Parathyroid adenoma (tissue), 2 donors: ENCODE data around the gene MAP3K4.
"Not testable (repeated sequence)": the region's sequence is repeated elsewhere in the genome, so short reads cannot be mapped to it uniquely, and the experiment has no call there.

Source experiments
- H2AFZ ChIP-seq: fragments of 300-600 bp; sonication (generic); one replicate; pipeline ENCODE4 v1.7.0; 2017; ENCODE audit warnings: antibody characterized with exemption, mild to moderate bottlenecking
- H3K27ac ChIP-seq: fragments of 300-600 bp; sonication (generic); one replicate; pipeline ENCODE4 v1.7.0; 2017
- H3K27me3 ChIP-seq: fragments of 300-600 bp; sonication (generic); one replicate; pipeline ENCODE4 v1.7.0; 2017; ENCODE audit warnings: low read length; ENCODE audit not compliant: control insufficient read depth, insufficient read depth
- H3K36me3 ChIP-seq: fragments of 300-600 bp; sonication (generic); one replicate; pipeline ENCODE4 v1.7.0; 2017; ENCODE audit warnings: low read length; ENCODE audit not compliant: control insufficient read depth, insufficient read depth
- H3K4me1 ChIP-seq: fragments of 300-600 bp; sonication (generic); one replicate; pipeline ENCODE4 v1.7.0; 2017; ENCODE audit warnings: control low read depth
- H3K4me2 ChIP-seq: fragments of 300-600 bp; sonication (generic); one replicate; pipeline ENCODE4 v1.7.0; 2017; ENCODE audit warnings: low read length
- H3K4me3 ChIP-seq: fragments of 300-600 bp; sonication (generic); one replicate; pipeline ENCODE4 v1.7.0; 2017; ENCODE audit warnings: low read depth, low read length
- H3K79me2 ChIP-seq: fragments of 300-600 bp; sonication (generic); one replicate; pipeline ENCODE4 v1.7.0; 2017; ENCODE audit warnings: control low read depth
- H3K9ac ChIP-seq: fragments of 300-600 bp; sonication (generic); one replicate; pipeline ENCODE4 v1.7.0; 2017; ENCODE audit warnings: mild to moderate bottlenecking
- H3K9me3 ChIP-seq: fragments of 300-600 bp; sonication (generic); one replicate; pipeline ENCODE4 v1.7.0; 2017; ENCODE audit warnings: low read length; ENCODE audit not compliant: control insufficient read depth
- TF ChIP-seq, protein P1 (sequence below): fragments of 300-600 bp; sonication (generic); IDR thresholded peaks from one replicate; pipeline ENCODE4 v1.7.0; 2017; ENCODE audit warnings: antibody characterized with exemption, mild to moderate bottlenecking
- donor health status: primary hyperparathyroidism.

The MAP3K4 gene

DNA sequence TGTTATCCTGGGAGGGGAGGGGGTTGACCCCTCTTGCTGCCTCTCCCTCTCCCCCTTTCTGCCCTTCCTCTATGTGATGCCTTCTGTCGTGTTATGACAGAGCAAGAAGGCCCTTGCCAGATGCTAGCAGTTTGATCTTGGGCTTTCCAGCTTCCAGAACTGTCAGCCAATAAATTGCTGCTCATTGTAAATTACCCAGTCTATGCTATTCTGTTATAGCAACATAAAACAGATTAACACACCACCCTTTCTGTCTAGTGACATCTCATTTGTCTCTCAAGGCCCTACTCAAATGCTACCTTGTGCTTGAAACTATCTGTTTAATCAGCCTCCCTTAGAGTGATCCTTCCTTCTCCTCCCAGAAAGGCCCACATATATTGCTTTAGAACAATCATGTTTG is 16.4 kb upstream of the MAP3K4 start:
- Histone ChIP-seq H3K79me2 (no peaks in the 10 kb centered on the region), H3K9ac (no peak overlapping the region), H3K4me3 (no peak overlapping the region), H2AFZ (no peak overlapping the region), H3K4me1 (no peaks in the 10 kb centered on the region), H3K27ac (no peak overlapping the region), H3K36me3 (no peaks in the 10 kb centered on the region), H3K9me3 (no peaks in the 10 kb centered on the region), H3K4me2 (no peak overlapping the region), H3K27me3 (no peaks in the 10 kb centered on the region)
- TF ChIP-seq, protein P1, sequence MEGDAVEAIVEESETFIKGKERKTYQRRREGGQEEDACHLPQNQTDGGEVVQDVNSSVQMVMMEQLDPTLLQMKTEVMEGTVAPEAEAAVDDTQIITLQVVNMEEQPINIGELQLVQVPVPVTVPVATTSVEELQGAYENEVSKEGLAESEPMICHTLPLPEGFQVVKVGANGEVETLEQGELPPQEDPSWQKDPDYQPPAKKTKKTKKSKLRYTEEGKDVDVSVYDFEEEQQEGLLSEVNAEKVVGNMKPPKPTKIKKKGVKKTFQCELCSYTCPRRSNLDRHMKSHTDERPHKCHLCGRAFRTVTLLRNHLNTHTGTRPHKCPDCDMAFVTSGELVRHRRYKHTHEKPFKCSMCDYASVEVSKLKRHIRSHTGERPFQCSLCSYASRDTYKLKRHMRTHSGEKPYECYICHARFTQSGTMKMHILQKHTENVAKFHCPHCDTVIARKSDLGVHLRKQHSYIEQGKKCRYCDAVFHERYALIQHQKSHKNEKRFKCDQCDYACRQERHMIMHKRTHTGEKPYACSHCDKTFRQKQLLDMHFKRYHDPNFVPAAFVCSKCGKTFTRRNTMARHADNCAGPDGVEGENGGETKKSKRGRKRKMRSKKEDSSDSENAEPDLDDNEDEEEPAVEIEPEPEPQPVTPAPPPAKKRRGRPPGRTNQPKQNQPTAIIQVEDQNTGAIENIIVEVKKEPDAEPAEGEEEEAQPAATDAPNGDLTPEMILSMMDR: no peak

DNA sequence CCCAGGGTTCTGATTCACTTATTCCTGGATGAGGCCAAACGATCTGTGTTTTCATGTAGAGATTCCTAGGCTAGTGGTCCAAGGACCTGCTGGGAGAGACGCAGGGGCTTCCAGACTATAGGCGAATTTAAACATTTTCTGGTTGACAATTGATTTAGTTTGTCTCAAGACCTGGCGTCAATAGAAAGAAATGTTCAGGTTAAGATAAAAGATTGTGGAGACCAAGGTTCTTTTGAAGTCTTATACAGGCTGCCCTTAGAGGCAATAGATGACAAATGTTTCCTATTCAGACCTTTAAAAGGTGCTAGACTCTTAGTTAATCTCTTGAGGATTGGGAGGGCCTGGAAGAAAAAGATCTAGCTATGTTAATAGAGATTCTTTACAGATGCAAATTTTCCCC is 15.6 kb upstream of the MAP3K4 start:
- H3K36me3 ChIP-seq, H3K27me3 ChIP-seq, H3K9me3 ChIP-seq, H3K4me1 ChIP-seq, H3K4me3 ChIP-seq, H3K9ac ChIP-seq, H3K4me2 ChIP-seq, H3K27ac ChIP-seq, H3K79me2 ChIP-seq, H2AFZ ChIP-seq: not testable (repeated sequence)

DNA sequence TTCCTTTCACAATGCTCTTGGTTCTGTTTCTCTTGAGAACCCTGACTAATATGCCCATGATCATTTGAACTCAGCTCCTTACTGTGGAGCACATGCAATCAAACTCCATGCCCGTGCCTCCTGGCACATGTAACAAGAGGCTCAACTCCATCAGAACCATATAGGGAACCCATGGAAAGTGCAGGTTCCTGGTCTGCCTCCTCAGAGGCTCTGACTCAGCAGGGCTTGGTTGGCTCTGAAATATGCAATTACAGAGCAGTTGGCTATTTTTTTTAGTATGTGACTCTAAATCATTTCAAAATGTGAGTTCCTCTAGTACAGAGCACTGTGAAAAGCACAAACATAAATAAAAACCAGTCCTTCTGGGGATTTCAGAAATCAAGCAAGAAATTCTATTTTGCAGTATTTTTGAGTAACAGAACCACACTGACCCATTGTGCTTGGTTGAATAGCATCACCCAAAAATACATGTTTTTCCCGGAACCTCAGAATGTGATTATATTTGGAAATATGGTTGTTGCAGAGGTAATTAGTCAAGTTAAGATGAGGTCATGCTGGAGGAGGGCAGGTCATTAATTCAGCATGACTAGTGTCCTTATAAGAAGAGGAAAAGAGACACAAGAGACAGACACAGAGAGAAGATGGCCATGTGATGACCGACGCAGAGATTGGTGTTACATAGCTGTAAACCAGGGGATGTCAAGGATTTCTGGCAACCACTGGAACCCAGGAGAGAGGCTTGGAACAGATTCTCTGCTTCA is 13.2 kb upstream of the MAP3K4 start:
- Histone ChIP-seq H3K4me1 (no peaks in the 10 kb centered on the region), H3K4me2 (no peak overlapping the region), H3K27me3 (no peaks in the 10 kb centered on the region), H3K4me3 (no peak overlapping the region), H2AFZ (no peak overlapping the region), H3K79me2 (no peaks in the 10 kb centered on the region), H3K9me3 (no peaks in the 10 kb centered on the region), H3K27ac (no peak overlapping the region), H3K9ac (no peak overlapping the region), H3K36me3 (no peaks in the 10 kb centered on the region)
- TF ChIP-seq, protein P1: no peak

DNA sequence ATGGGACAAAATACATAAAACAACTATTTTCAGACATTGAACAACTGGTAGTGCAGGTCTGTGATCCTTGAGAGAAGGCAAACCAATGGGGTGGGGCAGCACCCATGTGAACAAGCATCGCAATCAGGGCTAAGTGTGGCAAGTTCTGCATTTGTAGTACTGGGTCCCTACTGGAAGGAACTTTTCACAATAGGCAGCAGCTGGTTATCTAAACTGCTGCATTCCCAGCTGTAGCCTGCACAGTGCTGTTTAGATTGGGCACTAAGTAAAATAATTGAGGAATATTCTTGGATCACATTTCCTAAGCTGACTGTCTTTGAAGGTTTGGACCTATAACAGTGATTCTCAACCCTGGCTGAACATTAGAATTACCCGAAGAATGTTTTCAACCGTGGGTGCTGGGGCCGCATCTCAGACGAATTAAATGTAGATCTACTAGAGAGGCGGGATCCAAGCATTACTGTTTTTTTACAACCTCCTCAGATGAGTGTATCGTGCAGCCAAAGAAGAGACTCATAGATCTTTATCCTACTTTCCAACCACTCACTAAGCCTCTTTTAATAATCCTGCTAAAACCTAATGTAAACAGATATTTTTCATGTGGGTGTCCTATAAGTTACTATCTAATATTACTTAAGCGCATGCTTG is 12.4 kb upstream of the MAP3K4 start:
- Histone ChIP-seq H3K27ac (no peak overlapping the region), H3K9ac (no peak overlapping the region), H2AFZ (no peak overlapping the region), H3K4me3 (no peak overlapping the region), H3K27me3 (no peaks in the 10 kb centered on the region), H3K36me3 (no peaks in the 10 kb centered on the region), H3K4me1 (no peaks in the 10 kb centered on the region), H3K79me2 (no peaks in the 10 kb centered on the region), H3K4me2 (no peak overlapping the region), H3K9me3 (no peaks in the 10 kb centered on the region)
- TF ChIP-seq, protein P1: no peak

DNA sequence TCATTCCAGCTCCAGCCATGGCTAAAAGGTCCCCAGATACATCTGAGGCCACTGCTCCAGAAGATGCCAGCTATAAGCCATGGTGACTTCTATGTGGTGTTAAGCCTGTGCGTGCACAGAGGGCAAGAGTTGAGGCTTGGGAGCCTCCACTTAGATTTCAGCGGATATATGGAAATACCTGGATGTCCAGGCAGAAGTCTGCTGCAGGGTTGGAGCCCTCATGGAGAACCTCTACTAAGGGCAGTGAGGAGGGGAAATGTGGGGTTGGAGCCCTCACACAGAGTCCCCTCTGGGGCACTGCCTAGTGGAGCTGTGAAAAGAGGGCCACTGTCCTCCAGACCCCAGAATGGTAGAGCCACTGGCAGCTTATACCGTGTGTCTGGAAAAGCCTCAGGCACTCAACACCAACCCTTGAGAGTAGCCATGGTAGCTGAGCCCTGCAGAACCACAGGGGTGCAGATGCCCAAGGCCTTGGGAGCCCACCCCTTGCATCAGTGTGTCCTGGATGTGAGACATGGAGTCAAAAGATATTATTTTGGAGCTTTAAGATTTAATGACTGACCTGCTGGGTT is 8.1 kb upstream of the MAP3K4 start:
- not testable (repeated sequence) for H3K4me3 ChIP-seq

More for the DNA sequence above, 8.1 kb upstream of the MAP3K4 start:
- H3K27ac ChIP-seq, H3K36me3 ChIP-seq, H2AFZ ChIP-seq, H3K4me2 ChIP-seq, H3K79me2 ChIP-seq, H3K4me1 ChIP-seq, H3K27me3 ChIP-seq, H3K9me3 ChIP-seq, H3K9ac ChIP-seq: not testable (repeated sequence)
